Left ventricle myocardium superior (tissue), 1 donor: Measurements from ENCODE around the gene CDH24. TPM values are rescaled to one million over a fixed set of nuclear protein-coding genes. Genes with fewer than 3 reads are reported as not detected.

Experiments used
- ATAC-seq: fragments of 200-7000 bp; cut with Tn5 transposase; one replicate; pipeline ENCODE4 v1.9.1; 2020; ENCODE audit warnings: mild to moderate bottlenecking, moderate library complexity
- DNase-seq: peaks from one replicate; pipeline ENCODE4 v3.0.0-alpha.2; 2020
- intact Hi-C: fragments of 100-400 bp; cut with micrococcal nuclease; formaldehyde crosslinking; loops from one replicate; pipeline ENCODE4 v1.11.0; 2022
- total RNA-seq: library from RNA; stranded (reverse); fragmentation: NEBNext Ultra II Directional; extraction: Animal tissue kit (Norgen Biotek cat#: 25700); gene quantifications from one replicate; pipeline ENCODE4 v1.2.1, GENCODE V29; 2021
- donor health status: DM: no; HTN: yes; CAD: no; lungs with severe emphysema.

CDH24 gene
- total RNA-seq, 1 donor from 2014 or later = 2.0 TPM

DNA sequence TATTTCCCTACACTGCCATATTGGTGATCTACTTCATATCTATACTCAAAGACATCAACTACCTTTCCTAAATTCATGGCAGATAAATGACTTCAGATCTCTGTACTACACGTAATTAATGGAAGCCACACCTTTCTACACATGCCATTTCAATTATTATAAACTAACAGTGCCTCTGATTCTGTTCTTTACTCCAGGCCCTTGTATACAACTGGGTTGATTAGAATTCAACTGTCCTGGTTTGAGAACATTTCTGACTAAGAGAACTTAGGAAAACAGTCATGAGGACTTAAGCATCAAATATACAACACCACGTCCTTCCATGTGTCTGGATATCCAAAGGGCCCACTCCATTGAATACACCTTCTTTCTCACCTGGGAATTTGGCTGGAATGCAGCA is 35.8 kb upstream of the CDH24 start:
- intact Hi-C loops = no loop called here
- ATAC-seq (no peak), DNase-seq (no peak)

DNA sequence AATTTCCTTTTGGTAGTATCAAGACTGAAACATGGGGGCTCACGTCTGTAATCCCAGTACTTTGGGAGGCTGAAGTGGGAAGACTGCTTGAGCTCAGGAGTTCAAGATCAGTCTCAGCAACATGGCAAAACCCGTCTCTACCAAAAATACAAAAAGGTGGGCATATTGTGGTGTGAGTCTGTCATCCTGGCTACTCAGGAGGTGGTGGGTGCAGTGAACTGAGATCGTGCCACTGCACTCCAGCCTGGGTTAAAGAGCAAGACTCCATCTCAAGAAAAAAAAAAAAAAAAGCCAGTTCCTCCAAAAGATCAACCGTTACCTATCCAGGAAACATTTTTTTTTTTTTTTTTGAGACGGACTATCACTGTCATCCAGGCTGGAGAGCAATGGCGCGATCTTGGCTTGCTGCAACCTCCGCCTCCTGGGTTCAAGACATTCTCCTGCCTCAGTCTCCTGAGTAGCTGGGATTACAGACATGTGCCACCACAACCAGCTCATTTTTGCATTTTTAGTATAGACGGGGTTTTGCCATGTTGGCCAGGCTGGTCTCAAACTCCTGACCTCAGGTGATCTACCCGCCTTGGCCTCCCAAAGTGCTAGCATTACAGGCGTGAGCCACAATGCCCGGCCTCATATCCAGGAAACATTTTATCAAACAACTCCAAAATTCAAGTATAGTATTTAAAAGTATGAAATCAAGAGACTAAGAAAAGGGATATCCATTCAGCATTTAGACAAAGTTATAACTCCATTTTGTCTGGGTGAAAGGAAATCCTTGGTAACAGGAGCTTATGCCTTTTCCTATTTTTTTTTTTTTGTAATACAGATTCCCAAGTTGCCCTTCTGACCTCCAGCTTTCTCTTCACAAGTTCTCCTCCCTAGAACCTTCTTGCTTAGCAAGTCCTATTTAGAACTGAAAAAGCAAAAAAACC is 34.2 kb upstream of the CDH24 start:
- ATAC-seq (no peak), DNase-seq (no peak)
- intact Hi-C loops = no loop called here

DNA sequence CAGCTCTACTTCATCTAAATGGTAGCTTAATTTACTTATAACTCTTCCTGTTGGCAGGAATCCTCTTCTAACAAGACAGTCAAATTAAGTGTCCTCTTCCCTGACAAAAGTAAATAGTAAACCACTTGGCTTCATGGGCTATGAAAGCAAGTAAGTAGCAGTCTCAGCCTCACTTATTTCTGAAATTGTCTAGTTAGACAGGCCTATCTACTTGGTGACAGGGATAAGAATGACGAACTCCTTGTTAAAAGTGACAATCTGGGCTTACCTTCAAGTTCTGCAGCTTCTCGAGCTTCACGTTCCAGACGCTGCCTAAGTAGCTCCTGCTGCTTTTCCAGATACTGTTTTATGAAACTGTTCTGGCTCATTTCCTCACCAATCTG is 32.9 kb upstream of the CDH24 start:
- intact Hi-C loops = no loop called here
- ATAC-seq (no peak), DNase-seq (no peak)

DNA sequence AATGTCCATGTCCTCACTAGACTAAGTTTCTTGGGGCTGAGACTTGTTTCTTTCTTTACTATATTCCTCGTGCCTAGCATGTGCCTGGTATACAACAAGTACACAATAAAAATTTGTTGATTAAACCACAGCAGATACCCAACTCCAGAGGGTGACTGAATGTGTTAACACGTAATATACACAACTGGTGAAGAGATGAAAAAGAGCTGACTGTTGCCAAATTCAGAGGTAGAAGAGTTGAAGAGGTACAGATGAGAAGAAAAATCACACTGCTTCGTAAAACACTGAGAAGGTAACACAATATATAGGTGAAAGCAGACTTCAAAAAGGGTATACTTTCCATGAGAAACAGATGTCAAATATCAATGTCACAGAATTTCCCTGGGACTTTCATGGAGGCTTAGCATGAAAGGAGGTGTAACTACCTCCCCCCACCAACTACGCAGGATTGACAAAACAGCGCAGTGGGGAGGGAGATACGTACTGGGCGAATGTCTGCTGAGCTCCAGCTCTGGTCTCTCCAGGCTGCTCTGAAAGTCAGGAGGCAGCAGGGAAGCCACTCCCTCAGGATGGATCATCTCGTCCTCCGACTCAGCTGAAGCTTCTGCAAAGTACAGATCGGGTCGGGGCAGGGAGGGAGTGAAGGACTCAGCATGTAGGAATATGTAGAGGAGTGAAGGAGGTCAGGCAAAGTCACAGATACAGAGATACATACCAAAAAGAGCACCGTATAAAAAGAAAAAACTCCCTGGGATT is 32.4 kb upstream of the CDH24 start:
- intact Hi-C loops = no loop called here
- ATAC-seq = no peak
- DNase-seq = no peak

DNA sequence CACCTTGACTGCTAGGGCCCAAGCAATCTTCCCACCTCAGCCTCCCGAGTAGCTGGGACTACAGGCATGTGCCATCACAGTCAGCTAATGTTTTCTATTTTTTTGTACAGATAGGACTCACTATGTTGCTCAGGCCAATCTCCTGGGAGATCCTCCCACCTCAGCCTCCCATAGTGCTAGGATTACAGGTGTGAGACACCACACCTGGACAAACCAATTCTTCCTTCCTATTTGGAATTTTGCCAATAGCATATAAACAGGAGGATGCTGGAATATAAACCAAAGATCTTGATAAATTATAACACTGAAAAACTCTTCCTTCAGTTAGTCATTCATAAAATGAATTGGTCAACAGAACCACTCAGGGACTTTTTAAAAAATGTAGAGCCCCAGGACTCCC is 29.2 kb upstream of the CDH24 start:
- intact Hi-C loops = no loop called here
- no peak for DNase-seq
- no peak for ATAC-seq

DNA sequence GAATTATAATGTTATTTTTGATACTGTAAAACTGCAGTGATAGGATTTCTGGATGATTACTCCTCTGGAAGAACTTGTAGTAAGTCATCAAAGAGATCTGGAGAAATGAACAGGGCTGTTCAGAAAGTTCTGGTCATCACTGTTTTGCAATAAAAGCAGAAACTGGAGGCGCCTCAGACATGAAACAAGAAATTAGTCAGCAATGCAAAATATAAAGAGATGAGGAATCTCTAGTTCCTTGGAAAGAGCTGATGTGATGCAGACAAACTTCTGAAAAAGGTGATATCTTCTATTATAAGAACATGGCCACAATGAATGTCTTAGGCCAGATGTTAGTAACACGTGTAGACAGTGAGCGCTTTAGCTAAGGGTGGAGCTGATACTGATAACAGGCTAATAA is 28.1 kb upstream of the CDH24 start:
- intact Hi-C loops = no loop called here
- ATAC-seq = no peak
- no peak for DNase-seq

DNA sequence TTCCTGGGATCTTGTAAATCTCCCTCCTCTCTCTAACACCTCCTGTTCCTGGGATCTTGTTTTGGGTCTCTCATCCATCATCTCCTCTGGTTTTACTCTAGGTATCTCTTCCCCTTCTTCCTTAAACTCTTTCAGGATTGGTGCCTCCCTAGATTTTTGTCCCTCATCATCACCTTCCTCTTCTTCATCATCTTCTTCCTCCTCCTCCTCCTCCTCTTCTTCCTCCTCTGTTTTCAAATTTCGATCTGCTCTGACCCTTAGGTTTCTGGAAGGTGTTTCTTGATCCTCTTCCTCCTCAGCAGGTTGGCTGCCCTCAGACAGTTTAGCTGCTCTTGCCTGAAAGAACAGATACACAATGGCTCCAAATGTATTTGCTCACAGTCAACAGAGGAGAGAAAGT is 23.2 kb upstream of the CDH24 start:
- intact Hi-C loops = no loop called here
- DNase-seq (no peak), ATAC-seq (no peak)

DNA sequence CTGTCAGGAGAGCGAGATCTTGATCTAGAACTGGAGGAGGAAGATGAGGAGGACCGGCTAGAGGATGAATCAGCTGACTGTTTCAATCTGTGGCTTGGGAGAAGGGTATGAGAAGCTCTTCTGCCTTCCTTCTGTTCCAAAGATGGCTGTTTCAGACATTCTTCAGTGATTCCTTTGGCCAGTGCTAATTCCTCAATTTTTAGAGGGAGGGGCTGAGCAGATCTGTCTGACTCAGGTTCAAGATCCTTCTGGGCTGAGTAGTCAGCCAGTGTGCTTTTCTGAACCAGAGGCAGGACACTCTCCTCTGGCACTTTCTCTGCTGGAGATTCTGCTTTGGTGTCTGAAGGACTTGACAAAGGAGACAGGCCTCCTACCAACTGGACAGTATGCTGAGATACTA is 22.4 kb upstream of the CDH24 start:
- DNase-seq = no peak
- ATAC-seq = no peak
- intact Hi-C loops = no loop called here

DNA sequence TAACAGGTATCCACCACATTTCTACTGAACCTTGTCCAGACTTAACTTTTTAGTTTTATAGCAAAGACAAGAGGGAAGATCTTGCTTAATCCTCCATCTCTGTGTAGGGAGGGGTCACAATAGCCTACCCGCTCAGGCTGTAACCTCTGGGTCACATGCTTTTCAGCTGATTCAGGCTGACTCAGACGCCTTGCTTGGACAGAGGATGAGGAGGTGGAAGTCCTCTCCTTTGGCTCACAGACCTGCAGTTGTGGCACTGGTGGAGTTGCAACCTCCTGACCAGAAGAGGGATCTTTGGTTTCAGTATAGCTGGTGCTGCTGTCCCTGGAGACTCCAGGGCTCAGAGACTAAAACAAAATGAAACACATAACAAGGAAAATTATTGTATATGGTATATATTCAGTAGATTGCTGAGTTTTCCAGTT is 21.4 kb upstream of the CDH24 start:
- intact Hi-C loops = no loop called here
- peak; percentile 87 for ATAC-seq
- DNase-seq = no peak

DNA sequence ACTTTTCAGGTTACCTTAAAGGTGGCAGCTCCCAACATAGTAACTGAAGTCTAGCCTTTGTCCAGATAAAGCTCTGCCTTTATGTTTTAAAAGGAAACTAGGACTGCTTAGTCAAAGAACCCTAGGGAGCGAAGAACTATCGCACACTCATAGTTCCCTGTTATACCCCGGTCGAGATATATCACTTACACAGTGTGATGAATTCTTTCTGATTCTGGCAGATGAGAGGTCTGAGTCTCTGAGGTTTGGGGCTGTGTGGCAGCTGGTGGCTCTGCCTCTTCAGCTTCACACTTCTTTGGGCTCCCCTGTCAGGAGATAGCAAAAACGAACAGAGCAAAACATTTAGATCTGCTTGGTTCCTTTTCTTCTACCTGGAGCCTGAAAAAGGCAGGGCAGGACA is 20.6 kb upstream of the CDH24 start:
- DNase-seq (no peak), ATAC-seq (no peak)
- intact Hi-C loops = no loop called here

DNA sequence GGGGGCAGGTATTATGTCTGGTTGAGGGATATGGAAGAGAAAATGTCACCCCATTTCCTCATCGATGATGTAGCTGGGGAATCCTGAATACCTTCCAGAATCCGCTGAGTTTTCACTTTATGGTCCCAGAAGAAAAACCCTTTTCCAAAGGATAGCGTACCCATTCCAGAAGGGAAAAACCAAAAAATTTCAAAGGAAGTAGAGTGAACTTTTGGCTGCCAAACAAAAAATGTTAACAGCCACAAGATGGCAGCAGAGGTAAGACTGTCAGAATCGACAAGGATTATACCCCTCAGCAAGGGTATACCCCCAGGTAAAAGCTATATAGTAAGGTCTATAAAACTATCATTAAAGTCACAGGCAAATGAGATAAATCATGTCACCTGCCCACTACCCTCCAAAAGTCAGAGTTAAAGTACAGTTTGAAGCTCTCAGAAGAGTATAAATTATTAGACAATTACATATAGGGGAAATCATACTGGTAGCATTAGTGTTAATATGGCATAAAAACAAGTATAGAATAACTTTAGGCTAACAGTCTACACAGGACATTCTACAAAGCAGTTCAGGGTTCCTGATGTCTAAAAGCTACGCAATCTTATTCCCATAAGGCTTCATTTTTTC is 19.6 kb upstream of the CDH24 start:
- peak; percentile 9 for ATAC-seq
- no peak for DNase-seq
- intact Hi-C loops = no loop called here

DNA sequence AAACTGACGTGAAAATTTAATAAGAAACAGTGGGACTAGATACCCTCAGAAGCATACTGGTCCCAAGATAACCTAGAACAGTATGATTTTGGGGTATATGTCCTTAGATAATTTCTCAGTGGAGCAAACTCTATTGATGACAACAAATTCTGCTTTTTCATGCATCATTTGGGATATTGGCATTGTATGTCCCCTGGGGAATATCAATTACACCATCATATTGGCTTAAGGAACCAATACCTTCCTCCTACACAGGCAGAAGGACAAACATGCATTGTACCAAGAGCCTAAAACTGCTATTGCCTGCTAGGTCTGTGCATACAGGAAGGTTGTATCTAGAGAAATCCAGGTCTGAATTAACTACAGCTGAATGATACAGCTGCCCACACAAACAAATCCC is 17.6 kb upstream of the CDH24 start:
- intact Hi-C loops = no loop called here
- DNase-seq (no peak), ATAC-seq (no peak)

DNA sequence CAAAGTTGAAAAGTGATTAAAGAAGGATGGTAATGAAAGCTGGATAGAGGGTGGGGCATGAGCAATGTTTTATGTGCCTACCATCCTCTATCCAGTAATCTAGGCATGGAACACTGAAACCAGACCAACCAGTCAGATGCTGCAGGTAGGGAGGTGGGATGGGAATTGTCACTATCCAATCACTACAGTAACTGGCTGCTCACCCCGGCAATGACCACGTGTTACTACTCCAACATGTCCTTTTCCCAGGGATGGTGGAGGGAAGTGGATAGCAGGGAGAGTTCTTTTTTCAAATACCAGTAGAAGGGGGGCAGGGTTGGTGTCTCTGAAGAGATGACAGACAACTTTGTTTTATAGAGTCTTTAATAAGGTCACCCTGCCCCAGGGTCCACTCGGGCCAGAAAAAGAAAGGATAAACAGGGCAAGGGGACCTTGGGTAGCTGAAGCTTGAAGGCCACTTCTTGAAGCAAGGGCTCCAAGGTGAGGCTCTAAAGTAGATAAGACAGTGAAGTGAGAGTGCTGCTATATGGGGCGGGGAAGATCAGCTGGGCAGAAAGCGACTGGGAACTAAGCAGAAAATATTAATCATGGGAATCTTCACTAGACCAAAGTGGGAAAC is 14.7 kb upstream of the CDH24 start:
- intact Hi-C loops = no loop called here
- DNase-seq (no peak), ATAC-seq (peak; percentile 28)

DNA sequence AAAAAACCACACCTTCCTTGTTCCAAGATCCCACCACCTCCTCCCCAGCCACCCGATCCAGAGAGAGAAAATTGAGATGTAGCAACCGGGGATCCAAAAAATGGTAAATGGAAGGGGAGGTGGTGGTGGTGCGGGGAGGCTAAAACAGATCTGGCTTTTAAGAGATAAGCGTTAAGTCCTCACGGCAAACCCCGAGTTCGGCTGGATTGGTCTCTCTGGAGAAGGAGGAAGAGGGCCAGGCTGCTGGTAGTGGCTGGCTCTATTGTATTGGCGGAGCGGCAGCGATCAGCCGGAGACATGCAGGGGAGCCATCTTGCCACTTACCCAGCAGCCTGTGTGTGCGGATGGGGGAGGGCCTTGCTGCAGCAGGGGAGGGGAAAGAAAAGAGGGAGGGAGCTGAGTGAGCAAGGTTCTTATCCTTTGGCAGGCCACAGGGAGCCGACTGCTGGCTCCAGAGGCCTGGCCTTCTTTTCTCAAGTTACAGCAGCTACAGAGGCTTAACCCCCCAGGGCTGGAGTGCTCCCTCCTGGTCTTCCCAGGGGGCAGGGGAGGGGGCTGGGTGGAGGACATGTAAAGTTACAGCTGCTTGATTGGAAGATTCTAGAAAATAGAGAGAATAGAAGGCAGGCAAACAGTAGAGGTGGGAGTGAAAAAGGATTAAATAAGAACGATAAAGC is 14.1 kb upstream of the CDH24 start:
- DNase-seq (peak; percentile 85), ATAC-seq (peak; percentile 92)
- intact Hi-C loops = no loop called here

DNA sequence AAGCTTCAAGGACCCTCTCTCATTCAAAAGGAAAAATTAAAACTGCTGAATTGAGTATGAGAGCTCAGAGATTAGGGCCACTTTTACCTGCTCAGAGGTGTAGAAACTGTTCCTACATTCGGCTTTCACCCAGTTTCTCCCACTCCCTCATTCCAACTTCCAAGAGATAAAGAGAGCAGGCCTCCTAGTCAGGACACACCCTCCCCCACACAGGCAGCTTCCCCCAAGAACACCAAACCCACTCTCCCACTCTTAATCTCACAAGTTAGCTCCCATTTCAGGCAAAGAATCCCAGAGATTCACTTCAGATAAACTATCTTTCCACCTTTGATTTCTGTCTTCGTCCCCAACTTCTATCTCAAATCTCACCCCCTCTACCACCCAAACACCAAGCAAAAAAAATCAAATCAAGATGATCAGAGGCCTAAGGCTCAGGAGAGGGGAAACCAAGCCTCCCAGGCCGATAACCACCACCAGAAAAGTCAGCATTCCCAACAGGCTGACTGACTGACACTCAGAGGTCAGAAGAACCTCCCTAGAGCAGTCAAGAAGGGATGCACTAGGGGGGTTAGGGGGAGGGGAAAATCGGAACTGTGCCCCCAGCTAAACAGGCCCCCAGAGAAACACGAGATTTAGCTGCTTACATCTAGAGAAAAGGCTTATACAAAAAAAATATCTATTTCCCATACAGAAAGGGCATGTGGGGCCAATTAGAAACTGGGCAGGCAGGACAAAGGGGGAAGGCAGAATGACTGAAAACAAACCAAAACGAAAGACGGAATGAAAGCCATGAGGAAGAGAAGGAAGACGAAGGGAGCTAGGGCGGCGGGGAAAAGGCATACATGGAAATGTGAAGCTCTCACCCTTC is 13.2 kb upstream of the CDH24 start:
- no peak for DNase-seq
- no peak for ATAC-seq
- intact Hi-C loops = no loop called here

DNA sequence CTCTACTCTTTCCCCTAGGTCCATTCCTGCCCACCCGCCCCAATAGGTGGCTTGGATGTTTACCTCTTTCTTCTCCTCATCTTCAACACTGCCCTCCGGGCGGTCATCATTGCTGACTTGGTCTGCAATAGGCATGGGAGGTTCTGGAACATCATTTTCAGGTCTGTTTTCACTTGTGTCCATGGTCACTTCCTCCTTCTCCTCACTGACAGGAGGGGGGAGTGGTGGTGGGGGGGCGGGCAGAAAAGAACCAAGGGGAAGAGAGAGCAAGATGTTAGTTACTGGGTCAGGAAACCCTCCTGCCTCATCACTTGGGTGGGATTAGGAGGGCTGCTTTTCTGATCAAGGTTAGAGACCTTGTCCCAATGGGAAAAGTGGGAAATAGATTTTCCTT is 12.1 kb upstream of the CDH24 start:
- ATAC-seq (no peak), DNase-seq (no peak)
- intact Hi-C loops = no loop called here

DNA sequence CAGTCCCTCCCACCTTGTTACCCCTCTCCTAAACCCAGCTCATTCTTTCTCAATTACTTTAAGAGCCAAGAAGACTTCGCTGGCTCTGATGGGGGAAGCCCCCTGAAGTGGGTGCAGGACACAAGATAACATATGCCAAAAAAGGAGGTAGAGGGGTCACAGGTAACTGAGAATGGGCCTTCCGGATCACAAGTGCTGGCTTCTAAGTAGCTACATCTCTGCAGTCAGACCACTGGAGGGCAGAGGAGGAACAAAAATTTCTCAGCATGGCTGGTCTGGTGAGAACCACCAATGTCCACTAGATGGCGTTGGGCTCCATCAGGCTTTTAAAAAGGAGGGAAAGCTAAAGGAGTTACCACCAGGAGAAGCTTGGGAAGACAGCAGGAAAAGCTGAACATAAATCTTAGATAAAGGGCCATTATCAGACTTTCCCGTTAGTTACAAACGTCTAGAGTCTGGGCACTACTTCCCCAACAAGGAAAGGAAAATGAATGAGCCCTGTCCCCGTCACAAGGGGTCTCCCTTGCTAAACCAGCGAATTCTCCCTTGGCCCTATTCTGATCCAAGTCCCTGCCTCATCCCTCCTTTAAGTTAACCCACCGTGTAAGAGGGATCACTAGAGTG is 11.6 kb upstream of the CDH24 start:
- DNase-seq = peak; percentile 70
- intact Hi-C loops = no loop called here
- peak; percentile 64 for ATAC-seq
